HCT116 (cell line): ENCODE results near the gene KCTD15.

ENCODE experiments used
- CTCF ChIP-seq, 3 experiments: fragments of 200-600 bp in 1 of 3; sonication (generic) in 1 of 3; IDR thresholded peaks in 2 of 3; conservative IDR thresholded peaks in 1 of 3; 2 replicates each; pipeline ENCODE4 v1.5.1; 2012 to 2017; ENCODE audit warnings: low read depth in 2 of 3, low read length in 2 of 3, antibody characterized with exemption in 1 of 3, borderline replicate concordance in 1 of 3, control low read depth in 1 of 3, mild to moderate bottlenecking in 1 of 3, mixed read lengths in 1 of 3, mixed run types in 1 of 3, moderate library complexity in 1 of 3; ENCODE audit not compliant: insufficient read depth in 1 of 3
- EZH2 ChIP-seq: fragments of 200-600 bp; sonication (generic); IDR thresholded peaks from 2 replicates; pipeline ENCODE4 v1.6.1; 2017; ENCODE audit warnings: antibody characterized with exemption, mixed run types
- TF ChIP-seq, protein P1 (sequence below): IDR thresholded peaks from 2 replicates; pipeline ENCODE4 v1.6.1; 2011; ENCODE audit warnings: mild to moderate bottlenecking, low read length, moderate library complexity; ENCODE audit not compliant: insufficient replicate concordance; ENCODE audit errors: extremely low read depth

DNA sequence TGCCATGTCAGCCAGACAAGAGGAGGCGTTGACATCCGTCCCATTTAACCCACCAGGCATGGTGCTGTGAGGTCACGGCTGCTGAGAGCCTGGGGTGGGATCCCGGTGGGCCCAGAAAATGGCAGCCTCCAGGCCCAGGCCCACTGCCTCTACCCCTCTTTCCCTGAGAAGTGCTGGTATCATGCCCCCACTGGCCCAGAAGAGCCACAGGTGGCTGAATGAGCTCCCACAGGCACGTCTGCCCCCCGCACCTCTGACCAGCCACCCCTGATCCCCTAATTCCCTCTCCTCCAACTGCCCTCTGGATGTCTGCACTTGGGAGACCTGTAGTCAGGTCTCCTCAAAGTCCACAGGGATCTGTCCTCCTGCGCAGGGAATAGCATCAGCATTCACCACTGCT lies 37.3 kb upstream of the KCTD15 start:
- TF ChIP-seq CTCF (IDR thresholded peaks at IDR 0.05 in 2 of 3, conservative IDR thresholded peaks at IDR 0.05 in 1 of 3; ENCODE audit: borderline replicate concordance in 1 of 3, insufficient read depth in 1 of 3, low read depth in 2 of 3, low read length in 2 of 3) (no peak), EZH2 (no peak)
- TF ChIP-seq, protein P1, sequence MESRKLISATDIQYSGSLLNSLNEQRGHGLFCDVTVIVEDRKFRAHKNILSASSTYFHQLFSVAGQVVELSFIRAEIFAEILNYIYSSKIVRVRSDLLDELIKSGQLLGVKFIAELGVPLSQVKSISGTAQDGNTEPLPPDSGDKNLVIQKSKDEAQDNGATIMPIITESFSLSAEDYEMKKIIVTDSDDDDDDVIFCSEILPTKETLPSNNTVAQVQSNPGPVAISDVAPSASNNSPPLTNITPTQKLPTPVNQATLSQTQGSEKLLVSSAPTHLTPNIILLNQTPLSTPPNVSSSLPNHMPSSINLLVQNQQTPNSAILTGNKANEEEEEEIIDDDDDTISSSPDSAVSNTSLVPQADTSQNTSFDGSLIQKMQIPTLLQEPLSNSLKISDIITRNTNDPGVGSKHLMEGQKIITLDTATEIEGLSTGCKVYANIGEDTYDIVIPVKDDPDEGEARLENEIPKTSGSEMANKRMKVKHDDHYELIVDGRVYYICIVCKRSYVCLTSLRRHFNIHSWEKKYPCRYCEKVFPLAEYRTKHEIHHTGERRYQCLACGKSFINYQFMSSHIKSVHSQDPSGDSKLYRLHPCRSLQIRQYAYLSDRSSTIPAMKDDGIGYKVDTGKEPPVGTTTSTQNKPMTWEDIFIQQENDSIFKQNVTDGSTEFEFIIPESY, result no peak
